GM21423 (cell line): ENCODE measurements around the gene RGL2.
A peak's percentile ranks its signal among the peaks of the same experiment; 100 is the strongest.
"Not testable (repeated sequence)": the region's sequence is repeated elsewhere in the genome, so short reads cannot be mapped to it uniquely, and the experiment has no call there.

Experiments
- ATAC-seq: cut with Tn5 transposase; IDR thresholded peaks from one replicate; pipeline ENCODE4 v1.9.1; 2021; ENCODE audit warnings: mild to moderate bottlenecking, moderate library complexity; ENCODE audit not compliant: unreplicated experiment

Gene RGL2, protein sequence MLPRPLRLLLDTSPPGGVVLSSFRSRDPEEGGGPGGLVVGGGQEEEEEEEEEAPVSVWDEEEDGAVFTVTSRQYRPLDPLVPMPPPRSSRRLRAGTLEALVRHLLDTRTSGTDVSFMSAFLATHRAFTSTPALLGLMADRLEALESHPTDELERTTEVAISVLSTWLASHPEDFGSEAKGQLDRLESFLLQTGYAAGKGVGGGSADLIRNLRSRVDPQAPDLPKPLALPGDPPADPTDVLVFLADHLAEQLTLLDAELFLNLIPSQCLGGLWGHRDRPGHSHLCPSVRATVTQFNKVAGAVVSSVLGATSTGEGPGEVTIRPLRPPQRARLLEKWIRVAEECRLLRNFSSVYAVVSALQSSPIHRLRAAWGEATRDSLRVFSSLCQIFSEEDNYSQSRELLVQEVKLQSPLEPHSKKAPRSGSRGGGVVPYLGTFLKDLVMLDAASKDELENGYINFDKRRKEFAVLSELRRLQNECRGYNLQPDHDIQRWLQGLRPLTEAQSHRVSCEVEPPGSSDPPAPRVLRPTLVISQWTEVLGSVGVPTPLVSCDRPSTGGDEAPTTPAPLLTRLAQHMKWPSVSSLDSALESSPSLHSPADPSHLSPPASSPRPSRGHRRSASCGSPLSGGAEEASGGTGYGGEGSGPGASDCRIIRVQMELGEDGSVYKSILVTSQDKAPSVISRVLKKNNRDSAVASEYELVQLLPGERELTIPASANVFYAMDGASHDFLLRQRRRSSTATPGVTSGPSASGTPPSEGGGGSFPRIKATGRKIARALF

DNA sequence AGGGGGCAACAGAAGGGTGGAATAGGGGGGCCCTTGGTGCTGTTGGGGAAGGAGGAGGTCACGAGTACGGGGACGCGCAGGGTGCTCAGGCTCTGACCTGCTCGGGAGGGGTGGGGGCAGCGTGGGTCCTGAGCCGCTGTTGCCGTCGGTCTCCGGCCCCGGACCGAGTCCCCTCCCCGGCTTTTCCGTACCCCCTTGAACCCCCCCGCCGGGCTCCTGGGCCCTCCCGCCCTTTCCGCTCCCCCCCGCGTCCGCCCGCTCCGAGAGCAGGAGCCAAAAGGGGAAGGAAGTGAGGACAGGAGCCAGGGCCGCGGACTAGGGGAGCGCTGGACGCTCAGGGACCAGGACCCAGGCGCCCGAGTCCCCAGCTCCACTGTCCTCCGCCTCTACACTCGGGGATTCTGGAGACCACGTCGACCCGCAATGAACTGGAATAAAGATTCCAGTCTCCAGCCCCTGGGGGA lies at the start of gene RGL2:
Gene RGL2 (minus strand): TSS at position 170 of the 464 bp plus-strand sequence. CDS start 332 bp downstream, outside the sequence.
- ATAC-seq: peak; percentile 13

DNA sequence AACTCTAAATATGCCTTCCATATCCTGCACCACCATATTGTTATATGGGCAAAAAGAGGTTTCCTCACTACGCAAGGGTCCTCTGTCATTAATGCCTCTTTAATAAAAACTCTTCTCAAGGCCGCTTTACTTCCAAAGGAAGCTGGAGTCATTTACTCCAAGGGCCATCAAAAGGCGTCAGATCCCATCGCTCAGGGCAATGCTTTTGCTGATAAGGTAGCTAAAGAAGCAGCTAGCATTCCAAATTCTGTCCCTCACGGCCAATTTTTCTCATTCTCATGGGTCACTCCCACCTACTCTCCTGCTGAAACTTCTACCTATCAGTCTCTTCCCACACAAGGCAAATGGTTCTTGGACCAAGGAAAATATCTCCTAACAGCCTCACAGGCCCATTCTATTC lies 49.1 kb upstream of the RGL2 start:
- ATAC-seq: no peak

DNA sequence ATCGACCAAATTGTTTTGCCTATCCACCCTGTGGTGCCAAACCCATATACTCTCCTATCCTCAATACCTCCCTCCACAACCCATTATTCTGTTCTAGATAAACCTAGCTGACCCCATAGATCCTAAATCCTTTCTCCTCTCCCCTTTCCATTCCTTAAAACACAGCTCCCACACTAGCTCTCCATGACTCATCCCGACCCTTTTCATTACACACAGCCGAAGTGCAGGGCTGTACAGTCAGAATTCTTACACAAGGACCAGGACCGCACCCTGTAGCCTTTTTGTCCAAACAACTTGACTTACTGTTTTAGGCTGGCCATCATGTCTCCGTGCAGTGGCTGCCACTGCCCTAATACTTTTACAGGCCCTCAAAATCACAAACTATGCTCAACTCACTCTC lies 48.2 kb upstream of the RGL2 start:
- not testable (repeated sequence) for ATAC-seq

DNA sequence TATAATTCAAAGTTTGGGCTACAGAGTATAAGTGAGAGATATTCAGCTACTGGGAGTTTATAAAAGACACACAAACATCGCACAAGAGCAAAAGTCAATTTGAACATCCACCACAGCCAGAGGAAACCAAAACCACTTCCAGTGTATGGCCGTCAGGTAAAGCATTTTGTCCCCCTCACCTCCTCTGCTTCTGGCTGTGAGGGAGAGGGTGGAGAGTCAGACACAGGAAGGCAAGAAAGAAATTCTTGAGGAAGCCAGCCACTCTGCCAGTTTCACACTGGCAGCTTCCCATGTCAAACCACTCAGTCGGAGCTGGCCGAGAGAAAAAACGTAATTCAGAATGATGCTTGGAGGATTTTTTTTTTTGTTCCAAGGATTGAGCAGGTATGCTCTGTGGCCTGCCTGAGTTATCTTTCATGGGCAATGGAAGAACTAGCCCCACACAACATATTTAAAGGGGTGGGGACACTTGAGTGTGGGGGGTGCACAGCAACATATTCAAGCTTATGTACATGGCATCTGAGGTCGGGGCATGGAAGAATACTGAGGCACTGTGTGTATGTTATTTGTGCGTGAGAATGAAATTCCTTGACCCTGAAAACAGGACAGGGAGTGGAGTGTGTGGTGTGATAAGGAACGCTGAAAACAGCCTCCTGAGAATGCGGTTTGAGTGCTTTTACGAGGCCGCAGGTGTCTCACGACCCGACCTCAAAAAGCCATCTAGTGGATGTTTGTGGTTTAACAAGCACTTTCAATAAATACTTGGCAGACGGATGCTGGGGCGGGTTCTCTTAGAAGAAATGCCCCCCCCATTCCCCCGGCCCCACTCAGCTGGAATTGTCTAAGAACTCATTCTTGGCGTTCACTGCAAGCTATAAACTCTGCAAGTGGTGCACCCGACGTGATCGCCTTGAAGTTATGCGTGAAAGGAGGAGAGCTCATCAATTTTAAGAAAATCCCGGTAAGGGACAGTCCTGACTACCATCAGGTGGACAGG lies 46.3 kb upstream of the RGL2 start:
- ATAC-seq: no peak

DNA sequence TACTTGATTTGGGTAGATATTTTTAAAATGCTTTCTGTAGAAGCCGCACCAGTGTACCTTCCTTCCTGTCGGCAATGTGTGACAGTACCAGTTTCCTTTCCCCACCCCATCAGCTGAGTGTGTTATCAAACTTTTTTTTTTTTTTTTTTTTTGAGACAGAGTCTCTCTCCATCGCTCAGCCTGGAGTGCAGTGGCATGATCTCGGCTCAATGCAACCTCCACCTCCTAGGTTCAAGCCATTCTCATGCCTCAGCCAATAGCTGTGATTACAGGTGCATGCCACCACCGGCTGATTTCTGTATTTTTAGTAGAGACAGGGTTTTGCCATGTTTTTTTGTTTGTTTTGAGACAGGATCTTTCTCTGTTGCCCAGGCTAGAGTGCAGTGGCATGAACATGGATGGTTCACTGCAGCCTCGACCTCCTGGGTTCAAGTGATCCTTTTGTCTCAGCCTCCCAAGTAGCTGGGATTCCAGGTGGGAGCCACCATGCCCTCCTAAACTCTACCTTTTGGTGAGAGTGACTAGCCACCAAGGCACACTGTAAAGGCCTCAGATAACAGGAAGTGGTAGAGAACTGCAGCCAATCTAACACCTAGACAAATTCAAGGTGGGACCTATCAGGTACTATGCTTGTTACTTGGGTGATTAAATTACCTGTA lies 45.3 kb upstream of the RGL2 start:
- peak; percentile 55 for ATAC-seq

DNA sequence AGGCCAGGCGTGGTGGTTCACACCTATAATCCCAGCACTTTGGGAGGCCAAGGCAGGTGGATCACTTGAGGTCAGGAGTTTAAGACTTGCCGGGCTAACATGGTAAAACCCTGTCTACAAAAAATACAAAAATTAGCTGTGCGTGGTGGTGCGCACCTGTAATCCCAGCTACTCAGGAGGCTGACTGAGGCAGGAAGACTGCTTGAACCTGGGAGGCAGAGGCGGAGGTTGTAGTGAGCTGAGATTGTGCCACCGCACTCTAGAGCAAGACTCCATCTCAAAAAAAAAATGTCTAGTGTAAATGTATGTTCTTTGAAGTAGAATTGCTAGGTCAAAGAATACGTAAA lies 44.8 kb upstream of the RGL2 start:
- ATAC-seq: not testable (repeated sequence)

DNA sequence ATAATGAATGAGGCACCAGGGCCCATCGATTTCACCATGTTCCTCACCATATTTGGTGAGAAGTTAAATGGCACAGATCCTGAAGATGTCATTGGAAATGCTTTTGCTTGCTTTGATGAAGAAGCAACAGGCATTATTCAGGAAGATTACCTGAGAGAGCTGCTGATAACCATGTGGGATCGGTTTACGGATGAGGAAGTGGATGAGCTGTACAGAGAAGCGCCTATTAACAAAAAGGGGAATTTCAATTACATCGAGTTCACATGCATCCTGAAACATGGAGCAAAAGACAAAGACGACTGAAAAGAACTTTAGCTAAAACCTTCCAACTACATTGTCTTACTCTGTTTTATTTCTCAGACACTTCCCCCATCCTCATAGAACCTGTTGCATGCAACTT lies 40.5 kb upstream of the RGL2 start:
- no peak for ATAC-seq

DNA sequence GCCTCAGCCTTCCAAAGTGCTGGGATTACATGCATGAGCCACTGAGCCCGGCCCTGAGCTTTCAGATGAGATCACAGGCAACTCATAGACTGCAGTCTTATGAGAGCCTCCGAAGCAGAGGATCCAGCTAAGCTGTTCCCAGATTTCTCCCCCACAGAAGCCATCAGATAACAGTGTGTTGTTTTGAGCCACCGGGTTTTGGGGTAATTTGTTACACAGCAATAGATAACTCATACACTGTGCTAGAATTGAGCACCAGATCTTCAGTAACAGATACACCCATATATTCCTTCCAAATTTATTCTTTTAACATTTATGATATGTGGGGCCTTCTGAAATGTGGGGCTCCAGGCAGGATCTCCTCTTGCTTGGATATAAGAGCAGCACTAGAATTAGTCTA lies 37.8 kb upstream of the RGL2 start:
- ATAC-seq: no peak

DNA sequence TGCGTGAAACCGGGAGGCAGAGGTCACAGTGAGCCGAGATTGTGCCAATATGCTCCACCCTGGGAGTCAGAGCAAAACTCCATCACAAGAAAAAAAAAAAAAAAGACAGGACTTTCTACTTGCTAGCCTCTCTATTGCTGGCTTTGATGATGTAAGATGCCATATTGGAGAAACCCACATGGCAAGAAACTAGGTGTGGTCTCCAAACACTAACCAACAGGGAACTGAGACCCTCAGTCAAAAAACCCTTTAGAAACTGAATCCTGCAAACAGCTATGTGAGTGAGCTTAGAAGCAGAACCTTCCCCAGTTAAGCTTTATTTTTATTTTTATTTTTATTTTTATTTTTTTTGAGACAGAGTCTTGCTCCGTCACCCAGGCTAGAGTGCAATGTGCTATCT lies 37.2 kb upstream of the RGL2 start:
- ATAC-seq: no peak

DNA sequence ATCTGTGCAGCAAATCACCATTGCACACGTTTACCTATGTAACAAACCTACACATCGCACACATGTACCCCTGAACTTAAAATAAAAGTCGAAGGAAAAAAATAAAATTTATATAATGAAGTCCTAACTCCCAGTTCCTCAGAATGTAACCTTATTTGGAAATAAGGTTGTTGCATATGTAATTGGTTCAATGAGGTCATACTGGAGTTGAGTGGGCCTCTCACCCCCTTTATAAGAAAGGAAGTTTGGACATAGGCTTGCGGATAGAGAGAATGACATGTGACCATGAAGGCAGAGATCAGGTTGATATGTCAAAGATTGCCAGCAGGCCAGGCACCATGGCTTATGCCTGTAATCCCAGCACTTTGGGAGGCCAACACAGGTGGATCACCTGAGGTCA lies 34.9 kb upstream of the RGL2 start:
- no peak for ATAC-seq

DNA sequence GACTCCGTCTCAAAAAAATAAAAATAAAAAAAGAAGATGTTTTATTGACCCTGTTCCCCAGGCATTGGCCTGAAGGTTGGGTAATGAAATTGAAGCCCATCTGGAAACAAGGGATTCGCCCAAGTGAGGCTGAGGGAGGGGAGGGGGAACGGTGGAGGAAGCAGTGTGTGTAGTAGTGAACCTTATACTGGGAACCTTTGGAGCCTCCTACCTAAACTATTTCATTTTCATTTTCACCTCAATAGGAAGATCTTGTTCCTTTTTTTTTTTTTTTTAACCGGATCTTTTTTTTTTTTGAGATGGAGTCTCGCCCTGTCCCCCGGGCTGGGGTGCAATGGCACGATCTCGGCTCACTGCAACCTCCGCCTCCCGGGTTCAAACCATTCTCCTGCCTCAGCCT lies 32.0 kb upstream of the RGL2 start:
- no peak for ATAC-seq

DNA sequence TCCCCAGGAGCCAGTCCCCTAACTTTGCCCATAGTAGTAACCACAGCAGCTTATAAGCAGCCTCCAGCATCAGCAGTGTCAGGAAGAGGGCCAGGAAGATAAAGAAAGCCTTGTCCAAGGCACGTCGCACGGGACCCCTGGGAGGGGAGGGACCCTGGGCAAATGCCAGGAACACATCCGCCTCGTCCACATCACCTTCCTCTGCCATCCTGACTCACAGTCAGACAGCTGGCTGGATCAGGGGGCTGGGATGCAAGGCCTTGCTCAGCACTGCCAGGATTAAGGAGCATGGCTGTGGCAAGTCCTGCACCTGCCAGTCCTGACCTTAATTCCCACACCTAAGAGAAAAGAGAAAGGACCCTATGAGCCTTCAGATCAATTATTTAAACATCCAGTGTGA lies 30.3 kb upstream of the RGL2 start:
- ATAC-seq: no peak

DNA sequence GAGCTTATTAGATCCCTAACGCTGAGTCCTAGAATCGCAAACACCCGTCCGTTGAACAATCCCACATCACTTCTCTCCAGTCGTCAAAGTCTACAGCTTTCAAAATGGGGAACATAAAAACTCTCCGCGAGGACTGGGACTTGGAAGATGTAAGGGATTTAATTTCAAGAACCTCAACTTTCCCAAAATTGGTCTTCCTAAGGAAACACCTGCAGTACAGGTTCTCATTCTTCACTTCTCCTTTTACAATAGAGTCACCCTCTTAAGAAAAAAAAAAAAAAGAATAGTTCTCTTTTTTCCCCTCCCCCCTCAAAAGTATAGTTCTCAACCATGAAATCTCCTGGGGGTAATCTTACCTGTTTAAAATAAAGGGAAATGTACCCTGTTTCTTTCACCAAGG lies 25.4 kb upstream of the RGL2 start:
- ATAC-seq: no peak

DNA sequence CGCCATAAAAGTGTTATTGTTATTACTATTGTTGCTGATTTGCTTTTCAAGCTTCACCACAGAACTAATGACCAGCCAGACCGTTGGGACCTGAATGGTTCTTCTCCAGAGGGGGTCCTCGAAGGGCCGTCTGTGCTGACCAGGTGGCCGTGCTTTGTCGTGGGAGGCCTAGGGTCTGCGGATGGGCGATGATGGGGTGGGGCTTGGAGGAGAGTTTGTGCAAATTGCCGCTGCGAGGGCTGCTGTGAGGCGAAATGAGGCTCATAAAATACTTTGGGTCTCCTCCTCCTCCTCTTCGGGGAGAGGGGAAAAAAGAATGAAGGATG lies 24.8 kb upstream of the RGL2 start:
- no peak for ATAC-seq

DNA sequence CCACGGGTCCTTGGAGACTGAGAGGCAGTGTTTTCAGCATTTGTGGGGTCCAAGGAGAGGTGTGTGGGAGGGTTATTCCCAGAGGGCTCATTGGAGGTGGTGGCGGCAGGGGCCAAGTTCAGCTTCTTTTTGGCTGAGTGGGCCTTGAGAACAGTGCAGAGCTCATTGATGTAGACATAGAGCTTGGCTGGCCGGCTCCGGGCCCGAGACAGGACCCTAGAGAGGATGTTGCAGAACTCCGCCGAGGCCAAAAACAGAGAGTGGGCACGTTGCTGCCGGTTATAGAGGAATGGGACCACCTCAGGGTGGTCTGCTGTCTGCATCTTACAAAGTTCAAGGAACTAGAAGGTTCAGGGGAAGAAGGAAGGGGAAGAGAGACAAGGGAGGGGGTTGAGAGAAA lies 22.5 kb upstream of the RGL2 start:
- ATAC-seq: no peak

DNA sequence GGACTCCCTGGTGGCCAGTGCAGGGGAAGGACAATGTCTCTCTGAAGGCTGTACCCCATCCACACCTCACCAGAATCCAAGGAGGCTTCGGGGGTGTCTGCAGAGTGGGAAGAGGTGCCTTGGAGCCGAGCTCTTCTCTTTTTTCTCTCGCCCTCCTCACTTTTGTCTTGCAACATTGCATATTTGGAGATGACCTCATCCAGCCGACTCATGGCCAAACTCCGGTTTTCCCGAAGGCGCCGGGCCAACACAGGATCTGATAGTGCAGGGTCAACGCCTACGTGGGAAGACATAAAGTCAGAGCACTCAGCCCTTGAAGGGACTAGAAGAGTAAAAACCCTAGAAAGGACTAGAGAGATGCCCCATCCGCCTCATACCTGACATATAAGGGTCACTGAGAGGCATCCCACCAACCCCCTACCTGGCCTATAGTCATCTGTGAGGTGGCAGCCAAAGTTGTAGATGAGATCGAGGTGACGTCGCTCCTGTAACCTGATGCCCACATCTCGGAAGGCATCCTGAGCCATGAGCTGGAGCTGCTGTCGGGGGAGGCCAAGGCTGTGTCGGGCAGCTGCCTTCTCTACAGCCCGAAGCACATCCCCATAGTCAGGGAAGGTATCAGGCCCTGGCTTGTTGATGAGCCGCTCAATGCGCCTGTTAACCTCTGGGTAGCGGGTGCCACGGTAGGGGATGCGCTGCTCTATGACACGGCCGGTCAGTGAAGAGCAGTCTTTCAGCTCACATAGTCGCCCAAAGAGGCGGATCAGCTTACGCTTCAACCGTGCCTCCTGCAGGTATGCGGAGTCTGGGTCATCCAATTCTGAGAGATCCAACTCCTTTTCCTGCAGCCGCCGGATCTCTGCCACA lies 21.8 kb upstream of the RGL2 start:
- ATAC-seq: no peak

DNA sequence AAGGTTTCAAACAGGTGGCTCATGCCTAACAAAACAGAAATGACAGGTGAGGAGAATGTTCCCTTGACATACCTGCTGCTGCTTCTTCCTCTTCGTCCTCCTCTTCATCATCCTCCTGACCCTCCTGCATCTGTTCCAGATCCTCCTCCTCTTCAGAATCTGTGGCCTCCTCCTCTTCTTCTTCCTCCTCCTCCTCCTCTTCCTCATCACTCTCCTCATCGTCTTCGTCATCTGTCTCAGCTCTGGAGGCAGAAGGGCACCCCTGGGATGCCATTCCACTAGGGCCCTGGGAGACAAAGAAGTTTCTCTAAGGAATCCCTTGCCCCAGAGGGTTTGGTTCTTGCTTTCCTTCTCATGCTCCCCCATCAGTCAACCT lies 21.2 kb upstream of the RGL2 start:
- ATAC-seq: no peak

DNA sequence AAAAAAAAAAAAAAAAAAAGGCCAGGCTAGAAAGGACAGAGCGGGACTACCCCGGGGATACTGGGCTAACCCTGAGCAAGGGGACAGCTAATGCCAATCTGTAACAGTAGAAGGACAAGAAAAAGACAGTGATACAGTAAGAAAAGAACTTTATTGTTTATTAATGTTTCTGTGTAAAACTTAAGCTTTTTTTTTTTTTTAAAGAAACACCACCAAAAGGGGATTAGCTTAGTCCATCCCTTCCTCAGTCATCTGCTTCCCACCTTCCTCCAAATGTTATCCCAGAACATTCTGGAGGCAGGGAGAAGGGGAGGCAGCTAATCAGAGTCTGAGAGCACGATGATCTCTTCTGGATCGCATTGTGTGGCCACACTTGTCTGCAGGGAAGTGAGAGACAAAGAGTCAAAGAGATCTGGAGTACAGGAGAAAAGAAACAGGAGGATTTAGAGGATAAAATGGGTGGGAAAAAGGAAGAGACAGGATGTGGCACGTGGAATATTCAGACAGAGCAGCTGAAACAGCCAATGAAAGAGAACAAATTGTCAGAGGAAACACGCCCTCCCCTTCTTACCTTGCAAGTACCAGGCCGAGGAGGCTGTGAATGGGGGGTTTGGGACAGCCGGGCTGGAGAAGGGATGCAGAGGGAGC lies 19.8 kb upstream of the RGL2 start:
- no peak for ATAC-seq

DNA sequence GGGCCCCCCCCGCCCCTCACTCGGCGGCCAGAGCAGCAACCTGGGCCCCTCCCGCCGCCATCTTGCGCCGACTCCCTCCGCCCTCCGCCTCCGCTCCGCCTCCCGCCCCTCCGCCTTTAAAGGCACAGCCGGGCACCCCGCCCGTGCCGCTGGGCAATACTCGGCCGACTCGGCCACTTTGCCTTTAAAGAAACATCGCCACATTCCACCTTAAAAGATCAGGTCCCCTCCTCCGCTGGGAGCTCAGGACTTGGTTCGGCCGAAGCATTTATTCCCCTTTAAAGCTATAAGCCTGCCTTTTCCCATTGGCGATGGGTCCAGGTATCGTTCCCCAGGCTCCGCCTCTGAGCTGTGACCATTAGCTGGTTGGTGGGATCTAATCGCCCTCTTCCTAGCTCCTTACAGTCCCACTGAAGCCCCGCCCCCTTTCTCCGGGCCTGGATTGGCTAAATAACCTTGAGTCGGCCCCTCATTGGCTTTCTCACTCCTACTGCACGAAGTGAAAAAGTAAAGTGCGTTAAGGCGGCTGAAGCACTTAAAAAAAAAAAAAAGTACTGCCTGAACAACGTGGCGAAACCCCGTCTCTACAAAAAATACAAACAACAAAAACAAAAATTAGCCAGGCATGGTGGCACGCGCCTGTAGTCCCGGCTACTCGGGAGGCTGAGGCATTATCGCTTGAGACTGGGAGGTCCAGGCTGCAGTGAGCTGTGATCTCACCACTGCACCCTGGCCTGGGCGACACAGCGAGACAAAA lies 19.1 kb upstream of the RGL2 start, which contains the start of gene ZBTB22:
Gene ZBTB22 (minus strand): TSS at position 76 of the 757 bp plus-strand sequence. CDS start 828 bp downstream, outside the sequence.
- peak; percentile 45 for ATAC-seq
